ENCODE measurements around the gene STK35. TPM values are rescaled to one million over a fixed set of nuclear protein-coding genes. Genes with fewer than 3 reads are reported as not detected.

STK35 gene
- total and polyA plus RNA-seq, 9 of the 15 experiments (the other 6 are each of a cell fraction or from before 2014, with no cell fraction given), result 1.0 to 11.0 (median 6.3) TPM

GRCh38 chr20:2142649-2143048 lies 41.0 kb downstream of the STK35 start:
- POLR2A ChIA-PET, result no interaction called here
- H3K9me1 ChIP-seq (ENCODE audit: control insufficient read depth, insufficient read depth, low read length), result no peaks in the 10 kb centered on the region
- 92% methylated on average over 6 of the region's 6 CpGs for WGBS (ENCODE audit: insufficient coverage, low coverage, missing lambda C conversion rate)
- DNase-seq (ENCODE audit: extremely low read depth in 1 of 4, low spot score in 3 of 4) (no peak), FAIRE-seq (no peak), ATAC-seq (no peak)
- CTCF ChIA-PET (ENCODE audit: low intra/inter-chr PET ratio), result no interaction called here
- no peaks in the 10 kb centered on the region for H3K27me3 ChIP-seq (ENCODE audit: control insufficient read depth in 2 of 2, insufficient read depth in 2 of 2, low read length in 2 of 2)
- no peak overlapping the region for H3K27ac ChIP-seq (ENCODE audit: extremely low read depth, low read depth, low read length)
- no peaks in the 10 kb centered on the region for H3K79me2 ChIP-seq (ENCODE audit: control insufficient read depth, insufficient read depth, low read length)
- H3K9me3 ChIP-seq (replicated peaks; ENCODE audit: control insufficient read depth, insufficient read depth, low read depth, low read length), result no peaks in the 10 kb centered on the region
- no peak overlapping the region for H3K4me3 ChIP-seq
- in situ Hi-C loops (cut with MboI) (no loop called here), intact Hi-C loops (cut with micrococcal nuclease) (no loop called here)
- TF ChIP-seq SAFB2 (IDR thresholded peaks at IDR 0.05; ENCODE audit: borderline replicate concordance, low read depth, low read length, severe bottlenecking) (no peak), TCF3 (CRISPR knock-in tag; IDR thresholded peaks at IDR 0.05) (no peak), BCL6 (CRISPR knock-in tag; IDR thresholded peaks at IDR 0.05) (no peak), SNRNP70 (optimal IDR thresholded peaks at IDR 0.05; ENCODE audit: low read depth, low read length) (no peak), RBFOX2 (IDR thresholded peaks at IDR 0.05; ENCODE audit: low read depth, low read length) (no peak), CBFA2T2 (conservative IDR thresholded peaks at IDR 0.05) (no peak), ZNF354B (CRISPR knock-in tag; IDR thresholded peaks at IDR 0.05) (no peak), PHTF2 (CRISPR knock-in tag; IDR thresholded peaks at IDR 0.05) (no peak), SAP30 (IDR thresholded peaks at IDR 0.05; ENCODE audit: borderline replicate concordance, insufficient read depth, low read depth, low read length, poor library complexity, severe bottlenecking) (no peak), CBFB (CRISPR knock-in tag; IDR thresholded peaks at IDR 0.05) (no peak), ZNF274 (IDR thresholded peaks at IDR 0.05; ENCODE audit: borderline replicate concordance, low read depth, low read length) (no peak), FOXK2 (conservative IDR thresholded peaks at IDR 0.05 in 1 of 2, IDR thresholded peaks at IDR 0.05 in 1 of 2; ENCODE audit: low read depth in 2 of 2) (no peak), ZFP1 (CRISPR knock-in tag; IDR thresholded peaks at IDR 0.05) (no peak), ASH1L (IDR thresholded peaks at IDR 0.05; ENCODE audit: borderline replicate concordance, low read depth, partially characterized antibody) (no peak), DNMT1 (IDR thresholded peaks at IDR 0.05) (no peak), POLR2H (tag; IDR thresholded peaks at IDR 0.05; ENCODE audit: low read depth) (no peak)
- TF ChIP-seq, protein P1, sequence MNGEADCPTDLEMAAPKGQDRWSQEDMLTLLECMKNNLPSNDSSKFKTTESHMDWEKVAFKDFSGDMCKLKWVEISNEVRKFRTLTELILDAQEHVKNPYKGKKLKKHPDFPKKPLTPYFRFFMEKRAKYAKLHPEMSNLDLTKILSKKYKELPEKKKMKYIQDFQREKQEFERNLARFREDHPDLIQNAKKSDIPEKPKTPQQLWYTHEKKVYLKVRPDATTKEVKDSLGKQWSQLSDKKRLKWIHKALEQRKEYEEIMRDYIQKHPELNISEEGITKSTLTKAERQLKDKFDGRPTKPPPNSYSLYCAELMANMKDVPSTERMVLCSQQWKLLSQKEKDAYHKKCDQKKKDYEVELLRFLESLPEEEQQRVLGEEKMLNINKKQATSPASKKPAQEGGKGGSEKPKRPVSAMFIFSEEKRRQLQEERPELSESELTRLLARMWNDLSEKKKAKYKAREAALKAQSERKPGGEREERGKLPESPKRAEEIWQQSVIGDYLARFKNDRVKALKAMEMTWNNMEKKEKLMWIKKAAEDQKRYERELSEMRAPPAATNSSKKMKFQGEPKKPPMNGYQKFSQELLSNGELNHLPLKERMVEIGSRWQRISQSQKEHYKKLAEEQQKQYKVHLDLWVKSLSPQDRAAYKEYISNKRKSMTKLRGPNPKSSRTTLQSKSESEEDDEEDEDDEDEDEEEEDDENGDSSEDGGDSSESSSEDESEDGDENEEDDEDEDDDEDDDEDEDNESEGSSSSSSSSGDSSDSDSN (IDR thresholded peaks at IDR 0.05; ENCODE audit: borderline replicate concordance in 1 of 2, low read depth in 2 of 2, low read length in 2 of 2), result no peak
- peaks cover 4% of the 10 kb centered on the region; the same call in 1 of the 3 replicates for H3K36me3 ChIP-seq (ENCODE audit: control insufficient read depth, insufficient read depth, low read length)
- no peak overlapping the region for H3K9ac ChIP-seq (ENCODE audit: insufficient read depth in 1 of 2, low read depth in 2 of 2, low read length in 2 of 2)
- no TSS peak for BruUV-seq (replicated peaks)
- peaks cover 9% of the 10 kb centered on the region; the same call in 1 of the 2 replicates for H4K20me1 ChIP-seq (replicated peaks; ENCODE audit: control insufficient read depth, insufficient read depth, low read length)
- H3K4me2 ChIP-seq (ENCODE audit: insufficient read depth, low read length), result no peak overlapping the region
- no peaks in the 10 kb centered on the region for H3K4me1 ChIP-seq (replicated peaks in 1 of 2; ENCODE audit: control insufficient read depth in 2 of 2, insufficient read depth in 2 of 2, low read length in 2 of 2)
- H2AFZ ChIP-seq (ENCODE audit: low read depth, low read length), result no peak overlapping the region
